Activated naive CD4-positive, alpha-beta T cell treated with anti-CD3 and anti-CD28 coated beads, Interleukin-2, amount 50 U/mL, for 72 hours (primary cell): ENCODE data around the gene STAB1. TPM values are rescaled to one million over a fixed set of nuclear protein-coding genes. Genes with fewer than 3 reads are reported as not detected.
"Not testable (repeated sequence)": the region's sequence is repeated elsewhere in the genome, so short reads cannot be mapped to it uniquely, and the experiment has no call there.

Source experiments
- ATAC-seq, 2 donors: fragments of 150-1000 bp; cut with Tn5 transposase; 2 replicates each; pipeline ENCODE4 v1.10.0; 2021; ENCODE audit warnings: mild to moderate bottlenecking in 2 of 2, moderate library complexity in 2 of 2
- DNase-seq, 2 donors: peaks; one replicate each; pipeline ENCODE4 v3.0.0; 2021 to 2022; ENCODE audit warnings: low spot score in 2 of 2
- H3K27ac Mint-ChIP-seq, 2 donors: one replicate each; pipeline ENCODE4 v1.8.0; 2022; ENCODE audit warnings: mild to moderate bottlenecking in 2 of 2, mixed read lengths in 2 of 2
- H3K36me3 Mint-ChIP-seq, 2 donors: one replicate each; pipeline ENCODE4 v1.8.0; 2022; ENCODE audit warnings: mixed read lengths in 2 of 2
- H3K9me3 Mint-ChIP-seq, 2 donors: one replicate each; pipeline ENCODE4 v1.8.0; 2022; ENCODE audit warnings: mixed read lengths in 2 of 2
- total RNA-seq, 2 donors: library from RNA; stranded (reverse); gene quantifications; one replicate each; pipeline ENCODE4 v1.2.3, GENCODE V29; 2022

Gene STAB1
- total RNA-seq, 2 donors from 2014 or later, result 0.36 TPM; not detected in 1

- H3K27ac Mint-ChIP-seq, result peak overlapping the region in 1 of 2 donors; percentile 18
- H3K36me3 Mint-ChIP-seq, result no peaks in the 10 kb centered on the region
- no peaks in the 10 kb centered on the region for H3K9me3 Mint-ChIP-seq
- DNase-seq (no peak), ATAC-seq (no peak)
Observed at GRCh38 chr3:52524752-52525679, 29.9 kb downstream of the STAB1 start.

- no peak for ATAC-seq
- H3K27ac Mint-ChIP-seq, result peak overlapping the region; percentile 18 to 65
- H3K36me3 Mint-ChIP-seq, result no peaks in the 10 kb centered on the region
- no peak for DNase-seq
- H3K9me3 Mint-ChIP-seq, result no peaks in the 10 kb centered on the region
Observed at GRCh38 chr3:52525680-52526561, 30.8 kb downstream of the STAB1 start.

GRCh38 chr3:52526671-52527038 lies 31.5 kb downstream of the STAB1 start:
- not testable (repeated sequence) for H3K27ac Mint-ChIP-seq, H3K36me3 Mint-ChIP-seq, ATAC-seq, H3K9me3 Mint-ChIP-seq, DNase-seq

- H3K9me3 Mint-ChIP-seq, result no peaks in the 10 kb centered on the region
- peak overlapping the region in 1 of 2 donors; percentile 53 for H3K27ac Mint-ChIP-seq
- DNase-seq (no peak), ATAC-seq (no peak)
- H3K36me3 Mint-ChIP-seq, result no peaks in the 10 kb centered on the region
Observed at GRCh38 chr3:52527039-52527731, 32.0 kb downstream of the STAB1 start.

GRCh38 chr3:52527732-52528585 lies 32.8 kb downstream of the STAB1 start:
- no peak for ATAC-seq
- no peak for DNase-seq
- Mint-ChIP-seq H3K36me3 (no peaks in the 10 kb centered on the region), H3K27ac (peak overlapping the region in 1 of 2 donors; percentile 53), H3K9me3 (no peaks in the 10 kb centered on the region)

GRCh38 chr3:52528586-52529375 lies 33.6 kb downstream of the STAB1 start:
- ATAC-seq (no peak), DNase-seq (peak in 1 of 2 donors; percentile 49)
- H3K27ac Mint-ChIP-seq, result no peak overlapping the region
- no peaks in the 10 kb centered on the region for H3K36me3 Mint-ChIP-seq
- no peaks in the 10 kb centered on the region for H3K9me3 Mint-ChIP-seq

GRCh38 chr3:52529376-52530333 lies 34.5 kb downstream of the STAB1 start:
- ATAC-seq (no peak), DNase-seq (peak in 1 of 2 donors; percentile 45)
- peak overlapping the region in 1 of 2 donors; percentile 41 for H3K27ac Mint-ChIP-seq
- H3K9me3 Mint-ChIP-seq, result no peaks in the 10 kb centered on the region
- H3K36me3 Mint-ChIP-seq, result no peaks in the 10 kb centered on the region

- ATAC-seq (no peak), DNase-seq (peak in 1 of 2 donors; percentile 48)
- no peaks in the 10 kb centered on the region for H3K36me3 Mint-ChIP-seq
- no peaks in the 10 kb centered on the region for H3K9me3 Mint-ChIP-seq
- H3K27ac Mint-ChIP-seq, result no peak overlapping the region
Observed at GRCh38 chr3:52530918-52531826, 36.0 kb downstream of the STAB1 start.

GRCh38 chr3:52531860-52532516 lies 36.9 kb downstream of the STAB1 start:
- Mint-ChIP-seq H3K27ac (peak overlapping the region in 1 of 2 donors; percentile 36), H3K36me3 (peaks cover 6 to 7% of the 10 kb centered on the region in 2 donors), H3K9me3 (no peaks in the 10 kb centered on the region)
- no peak for ATAC-seq
- DNase-seq, result peak in 1 of 2 donors; percentile 50

- H3K27ac Mint-ChIP-seq, result peak overlapping the region in 1 of 2 donors; percentile 36
- peak in 1 of 2 donors; percentile 54 for DNase-seq
- H3K36me3 Mint-ChIP-seq, result peaks cover 10 to 12% of the 10 kb centered on the region in 2 donors
- H3K9me3 Mint-ChIP-seq, result no peaks in the 10 kb centered on the region
- ATAC-seq, result no peak
Observed at GRCh38 chr3:52532517-52532837, 37.3 kb downstream of the STAB1 start.

- ATAC-seq (peak in 1 of 2 donors; percentile 1), DNase-seq (peak; percentile 30 to 61)
- Mint-ChIP-seq H3K9me3 (no peaks in the 10 kb centered on the region), H3K36me3 (peaks cover 15 to 17% of the 10 kb centered on the region in 2 donors), H3K27ac (peak overlapping the region in 1 of 2 donors; percentile 36)
Observed at GRCh38 chr3:52532838-52533622, 37.9 kb downstream of the STAB1 start.

- ATAC-seq, result peak; percentile 35 to 63
- DNase-seq, result peak; percentile 70 to 81
- H3K27ac Mint-ChIP-seq, result peak within 1 kb of the TSS; percentile 36 to 74
- peaks cover 20 to 21% of the 10 kb centered on the region in 2 donors for H3K36me3 Mint-ChIP-seq
- no peaks in the 10 kb centered on the region for H3K9me3 Mint-ChIP-seq
Observed at GRCh38 chr3:52533623-52534280, 38.6 kb downstream of the STAB1 start, which contains the start of gene NT5DC2. Gene NT5DC2, minus strand, starts transcription at chr3:52533857. Its CDS starts 120 bp downstream, at chr3:52533737.
